HCT116 (cell line): ENCODE measurements around the gene CAPS.

Experiments used
- CEBPB ChIP-seq: IDR thresholded peaks from 2 replicates; pipeline ENCODE4 v1.6.1; 2012; ENCODE audit warnings: low read depth
- CTCF ChIP-seq, 3 experiments: fragments of 200-600 bp in 1 of 3; sonication (generic) in 1 of 3; IDR thresholded peaks in 2 of 3; conservative IDR thresholded peaks in 1 of 3; 2 replicates each; pipeline ENCODE4 v1.5.1; 2012 to 2017; ENCODE audit warnings: low read depth in 2 of 3, low read length in 2 of 3, antibody characterized with exemption in 1 of 3, borderline replicate concordance in 1 of 3, control low read depth in 1 of 3, mild to moderate bottlenecking in 1 of 3, mixed read lengths in 1 of 3, mixed run types in 1 of 3, moderate library complexity in 1 of 3; ENCODE audit not compliant: insufficient read depth in 1 of 3
- EGR1 ChIP-seq: IDR thresholded peaks from 2 replicates; pipeline ENCODE4 v1.6.1; 2012; ENCODE audit warnings: low read depth
- EZH2 ChIP-seq: fragments of 200-600 bp; sonication (generic); IDR thresholded peaks from 2 replicates; pipeline ENCODE4 v1.6.1; 2017; ENCODE audit warnings: antibody characterized with exemption, mixed run types
- EZH2phosphoT487 ChIP-seq: fragments of 200-600 bp; IDR thresholded peaks from 2 replicates; pipeline ENCODE4 v1.6.1; 2018; ENCODE audit warnings: antibody characterized with exemption, borderline replicate concordance
- JUND ChIP-seq: IDR thresholded peaks from 2 replicates; pipeline ENCODE4 v1.6.1; 2012
- MAX ChIP-seq: IDR thresholded peaks from 2 replicates; pipeline ENCODE4 v1.6.1; 2012
- POLR2A ChIP-seq: IDR thresholded peaks from 2 replicates; pipeline ENCODE4 v1.7.0; 2011; ENCODE audit warnings: borderline replicate concordance; ENCODE audit not compliant: insufficient read depth, insufficient read length; ENCODE audit errors: extremely low read depth
- POLR2AphosphoS5 ChIP-seq: IDR thresholded peaks from 2 replicates; pipeline ENCODE4 v1.6.1; 2011; ENCODE audit warnings: mild to moderate bottlenecking, low read depth, low read length, moderate library complexity
- REST ChIP-seq: IDR thresholded peaks from 2 replicates; pipeline ENCODE4 v1.6.1; 2012; ENCODE audit warnings: low read depth
- SIN3A ChIP-seq: IDR thresholded peaks from 2 replicates; pipeline ENCODE4 v1.6.1; 2012; ENCODE audit warnings: low read depth
- TCF7L2 ChIP-seq: IDR thresholded peaks from 2 replicates; pipeline ENCODE4 v1.7.0; 2011; ENCODE audit warnings: borderline replicate concordance, inconsistent platforms; ENCODE audit not compliant: insufficient read depth, insufficient read length; ENCODE audit errors: extremely low read depth
- YY1 ChIP-seq: IDR thresholded peaks from 2 replicates; pipeline ENCODE4 v1.6.1; 2011; ENCODE audit warnings: low read length, low read depth, moderate library complexity, mild to moderate bottlenecking; ENCODE audit not compliant: insufficient replicate concordance; ENCODE audit errors: extremely low read depth
- ZNF274 ChIP-seq: fragments of 200-500 bp; sonication (Bioruptor generic); IDR thresholded peaks from 2 replicates; pipeline ENCODE4 v1.6.1; 2014; ENCODE audit warnings: mild to moderate bottlenecking, low read depth, low read length, inconsistent platforms

GRCh38 chr19:5900976-5901375 is 13.1 kb upstream of the CAPS start:
- no peak for TF ChIP-seq POLR2A
- TF ChIP-seq REST, result no peak
- TF ChIP-seq POLR2AphosphoS5, result no peak
- no peak for TF ChIP-seq TCF7L2
- TF ChIP-seq CTCF (IDR thresholded peaks at IDR 0.05 in 2 of 3, conservative IDR thresholded peaks at IDR 0.05 in 1 of 3; ENCODE audit: borderline replicate concordance in 1 of 3, insufficient read depth in 1 of 3, low read depth in 2 of 3, low read length in 2 of 3), result no peak
- no peak for TF ChIP-seq EZH2phosphoT487
- no peak for TF ChIP-seq EGR1
- no peak for TF ChIP-seq YY1
- TF ChIP-seq SIN3A, result no peak
- TF ChIP-seq MAX, result no peak
- TF ChIP-seq EZH2, result no peak
- no peak for TF ChIP-seq CEBPB
- TF ChIP-seq ZNF274, result no peak
- TF ChIP-seq JUND, result no peak
